LNCAP (cell line): ENCODE measurements around the gene DNAH6.

ENCODE experiments used
- CTCF ChIP-seq: fragments of 450-650 bp; IDR thresholded peaks from 2 replicates; pipeline ENCODE4 v1.5.1; 2017; ENCODE audit warnings: mild to moderate bottlenecking

DNAH6 gene

DNA sequence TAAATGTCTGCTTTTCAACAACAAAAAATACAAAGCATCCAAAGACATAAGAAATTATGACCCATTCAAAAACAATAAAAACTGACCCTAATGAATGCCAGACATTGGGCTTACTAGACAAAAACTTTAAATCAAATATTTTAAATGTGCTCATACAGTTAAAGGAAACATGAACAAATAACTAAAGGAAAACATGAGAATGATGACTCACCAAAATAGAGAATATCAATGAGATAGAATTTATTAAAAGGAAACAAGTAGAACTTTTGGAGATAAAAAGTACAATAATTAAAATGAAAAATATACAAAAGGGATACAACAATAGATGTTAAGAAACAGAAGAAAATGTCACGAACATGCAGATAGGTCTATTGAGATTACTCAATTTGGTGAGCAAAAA, 254.0 kb downstream of the DNAH6 start:
- TF ChIP-seq CTCF: no peak

GRCh38 chr2:84771251-84771650, 255.0 kb downstream of the DNAH6 start:
- no peak for TF ChIP-seq CTCF

- TF ChIP-seq CTCF: no peak
These were observed 259.7 kb downstream of the DNAH6 start for GRCh38 chr2:84776011-84776410.

- TF ChIP-seq CTCF: no peak
These were observed 262.8 kb downstream of the DNAH6 start for GRCh38 chr2:84778911-84779690.

DNA sequence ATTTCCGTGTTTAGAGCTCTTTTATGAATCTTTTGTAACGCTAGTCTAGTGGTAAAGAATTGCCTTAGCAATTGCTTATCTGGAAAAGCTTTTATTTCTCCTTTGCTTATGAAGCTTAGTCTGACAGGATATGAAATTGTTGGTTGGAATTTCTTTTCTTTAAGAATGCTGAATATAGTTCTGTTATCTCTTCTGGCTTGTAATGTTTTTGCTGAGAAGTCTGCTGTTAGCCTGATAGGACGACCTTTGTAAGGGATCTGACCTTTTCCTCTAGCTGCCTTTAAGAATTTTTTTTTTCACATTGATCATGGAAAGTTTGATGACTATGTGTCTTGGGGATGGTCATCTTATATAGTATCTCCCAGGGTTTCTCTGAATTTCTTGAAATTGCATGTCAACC, 263.5 kb downstream of the DNAH6 start:
- TF ChIP-seq CTCF: no peak

GRCh38 chr2:84781942-84782716, 265.8 kb downstream of the DNAH6 start:
- no peak for TF ChIP-seq CTCF

- TF ChIP-seq CTCF: no peak
These were observed 266.6 kb downstream of the DNAH6 start for GRCh38 chr2:84782717-84783442.
